Omental fat pad (tissue), 4 donors: Measurements from ENCODE around the gene PHAF1. TPM values are rescaled to one million over a fixed set of nuclear protein-coding genes. Genes with fewer than 3 reads are reported as not detected.

Experiments used
- total RNA-seq, 4 donors: library from RNA; depleted of rRNA; stranded (reverse); fragments of >200 nt; gene quantifications; one replicate each; pipeline ENCODE4 v1.1.0, GENCODE V29; 2016

The PHAF1 gene
- total RNA-seq, 4 donors from 2014 or later = 12.1 to 28.8 (median 16.4) TPM

Other genes starting within 250 kb of the PHAF1 start
- 10 to 100 TPM; 17.9 to 48.2 (median 20.5) TPM for gene PDP2, start 229.4 kb upstream of the PHAF1 start, total RNA-seq
- gene CDH16, start 191.1 kb upstream of the PHAF1 start, total RNA-seq = not detected
- gene RRAD, start 184.4 kb upstream of the PHAF1 start, total RNA-seq = 10 to 100 TPM in 3 of 4 donors, 1 to 10 TPM in 1; 3.8 to 21.0 (median 11.9) TPM
- gene CIAO2B, start 175.5 kb upstream of the PHAF1 start, total RNA-seq = 10 to 100 TPM; 50.4 to 86.8 (median 70.4) TPM
- gene CES2, start 174.4 kb upstream of the PHAF1 start, total RNA-seq = 10 to 100 TPM; 25.1 to 34.3 (median 28.1) TPM
- 1 to 10 TPM in 1 of 4 donors, under 1 TPM in 3; 0.31 to 1.6 (median 0.84) TPM for gene CES3, start 148.7 kb upstream of the PHAF1 start, total RNA-seq
- gene CES4A, start 121.4 kb upstream of the PHAF1 start, total RNA-seq = 10 to 100 TPM in 3 of 4 donors, 1 to 10 TPM in 1; 4.4 to 48.1 (median 14.3) TPM
- gene CBFB, start 80.8 kb upstream of the PHAF1 start, total RNA-seq = 10 to 100 TPM; 30.3 to 77.6 (median 35.4) TPM
- gene B3GNT9, start 41.1 kb downstream of the PHAF1 start, total RNA-seq = 10 to 100 TPM in 3 of 4 donors, 1 to 10 TPM in 1; 6.8 to 19.2 (median 14.9) TPM
- gene TRADD, start 50.0 kb downstream of the PHAF1 start, total RNA-seq = 10 to 100 TPM; 25.3 to 32.5 (median 28.9) TPM
- 10 to 100 TPM; 12.8 to 24.7 (median 15.9) TPM for gene FBXL8, start 50.0 kb downstream of the PHAF1 start, total RNA-seq
- gene HSF4, start 54.8 kb downstream of the PHAF1 start, total RNA-seq = 10 to 100 TPM; 21.2 to 77.2 (median 35.8) TPM
- 10 to 100 TPM; 17.1 to 60.4 (median 41.3) TPM for gene NOL3, start 60.6 kb downstream of the PHAF1 start, total RNA-seq
- gene MATCAP1, start 74.0 kb downstream of the PHAF1 start, total RNA-seq = 10 to 100 TPM; 12.6 to 53.4 (median 17.2) TPM
- gene EXOC3L1, start 80.2 kb downstream of the PHAF1 start, total RNA-seq = 10 to 100 TPM in 1 of 4 donors, 1 to 10 TPM in 3; 2.3 to 28.8 (median 3.4) TPM
- 100 to 1,000 TPM in 2 of 4 donors, 10 to 100 TPM in 2; 84.9 to 156 (median 107) TPM for gene E2F4, start 82.2 kb downstream of the PHAF1 start, total RNA-seq
- 1 to 10 TPM; 1.9 to 4.2 (median 3.1) TPM for gene ELMO3, start 89.2 kb downstream of the PHAF1 start, total RNA-seq
- gene TMEM208, start 117.2 kb downstream of the PHAF1 start, total RNA-seq = 10 to 100 TPM; 33.0 to 45.4 (median 40.8) TPM
- gene FHOD1, start 137.5 kb downstream of the PHAF1 start, total RNA-seq = 10 to 100 TPM; 15.1 to 53.3 (median 32.5) TPM
- gene SLC9A5, start 139.0 kb downstream of the PHAF1 start, total RNA-seq = 1 to 10 TPM in 1 of 4 donors, under 1 TPM in 3; 0.37 to 1.2 (median 0.72) TPM
- 10 to 100 TPM in 3 of 4 donors, 1 to 10 TPM in 1; 5.8 to 19.9 (median 12.4) TPM for gene PLEKHG4, start 169.6 kb downstream of the PHAF1 start, total RNA-seq
- under 1 TPM in 2 of 4 donors, not detected in 2; 0.24 to 0.93 TPM for gene KCTD19, start 216.8 kb downstream of the PHAF1 start, total RNA-seq
- 1 to 10 TPM in 2 of 4 donors, under 1 TPM in 1, not detected in 1; 0.84 to 2.8 (median 1.0) TPM for gene LRRC36, start 216.9 kb downstream of the PHAF1 start, total RNA-seq